HG02885 (cell line): ENCODE data around the gene SCUBE1.

Experiments
- ATAC-seq: cut with Tn5 transposase; IDR thresholded peaks from one replicate; pipeline ENCODE4 v1.9.1; 2021; ENCODE audit warnings: mild to moderate bottlenecking; ENCODE audit not compliant: unreplicated experiment, poor library complexity

The SCUBE1 gene

GRCh38 chr22:43244803-43245527 is 98.2 kb downstream of the SCUBE1 start:
- no peak for ATAC-seq

DNA sequence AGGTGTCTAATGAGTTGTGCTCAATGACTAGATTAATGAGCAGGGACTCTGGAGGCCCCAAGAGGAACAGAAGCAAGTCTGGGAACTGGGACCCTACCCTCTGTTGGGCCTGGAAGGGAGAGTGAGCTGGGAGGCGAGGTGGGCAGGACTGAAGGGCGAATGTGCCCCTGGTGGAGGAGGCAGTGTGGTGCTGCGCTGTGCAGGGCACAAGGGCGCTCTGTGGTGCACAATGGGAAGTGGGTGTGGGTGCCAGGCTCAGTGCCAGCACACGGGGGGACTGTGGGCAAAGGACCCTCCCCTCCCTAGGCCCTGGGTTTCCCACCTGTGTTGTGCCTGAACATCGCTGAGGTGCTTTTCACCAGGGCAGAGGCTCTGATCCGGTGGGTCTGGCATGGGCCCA is 98.8 kb downstream of the SCUBE1 start:
- no peak for ATAC-seq

DNA sequence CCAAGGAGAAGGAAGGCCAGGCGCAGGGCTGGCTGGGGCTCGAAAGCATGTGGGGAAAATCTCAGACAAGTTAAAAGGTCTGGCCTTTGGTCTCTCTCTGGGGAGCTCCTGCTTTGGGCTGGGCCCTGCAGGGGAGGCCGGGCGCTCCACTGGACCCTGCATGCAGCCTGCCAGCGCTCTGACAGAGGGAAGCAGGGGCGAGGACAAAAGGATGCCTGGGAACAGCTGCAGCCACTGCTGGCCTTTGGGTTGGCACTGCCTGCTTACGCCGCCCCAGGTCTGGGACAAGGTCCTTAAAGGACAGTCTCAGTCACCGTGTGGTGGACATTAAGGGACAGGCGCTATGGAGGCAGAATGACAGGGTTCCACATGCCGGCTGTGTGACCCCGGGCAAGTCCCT is 99.8 kb downstream of the SCUBE1 start:
- no peak for ATAC-seq

DNA sequence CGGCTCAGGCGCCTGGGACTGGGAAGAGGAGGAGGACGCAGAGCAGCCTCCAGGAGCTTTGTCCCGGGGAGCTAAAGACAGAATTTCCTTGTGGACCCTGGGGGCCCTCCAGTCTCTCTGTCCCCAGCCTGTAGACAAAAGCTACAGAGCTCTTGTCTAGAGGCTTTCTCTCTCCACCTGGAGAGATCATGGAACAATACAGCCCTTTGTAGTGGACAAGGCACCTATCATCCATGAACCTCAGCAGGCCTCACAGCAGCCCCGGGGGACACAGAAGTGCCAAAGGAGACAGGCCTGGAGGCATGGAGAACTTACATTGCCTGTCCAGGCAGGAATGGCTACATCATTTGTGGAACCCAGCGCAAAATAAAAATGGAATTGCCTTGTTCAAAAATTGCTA is 100.5 kb downstream of the SCUBE1 start:
- no peak for ATAC-seq

GRCh38 chr22:43241699-43242386 is 101.3 kb downstream of the SCUBE1 start:
- no peak for ATAC-seq

GRCh38 chr22:43241138-43241597 is 102.0 kb downstream of the SCUBE1 start:
- ATAC-seq, result no peak

GRCh38 chr22:43240614-43241013 is 102.6 kb downstream of the SCUBE1 start:
- ATAC-seq, result no peak

GRCh38 chr22:43239956-43240355 is 103.2 kb downstream of the SCUBE1 start:
- no peak for ATAC-seq

GRCh38 chr22:43239193-43239780 is 103.9 kb downstream of the SCUBE1 start:
- no peak for ATAC-seq

- ATAC-seq, result no peak
These were observed 104.6 kb downstream of the SCUBE1 start for GRCh38 chr22:43238526-43239006.

DNA sequence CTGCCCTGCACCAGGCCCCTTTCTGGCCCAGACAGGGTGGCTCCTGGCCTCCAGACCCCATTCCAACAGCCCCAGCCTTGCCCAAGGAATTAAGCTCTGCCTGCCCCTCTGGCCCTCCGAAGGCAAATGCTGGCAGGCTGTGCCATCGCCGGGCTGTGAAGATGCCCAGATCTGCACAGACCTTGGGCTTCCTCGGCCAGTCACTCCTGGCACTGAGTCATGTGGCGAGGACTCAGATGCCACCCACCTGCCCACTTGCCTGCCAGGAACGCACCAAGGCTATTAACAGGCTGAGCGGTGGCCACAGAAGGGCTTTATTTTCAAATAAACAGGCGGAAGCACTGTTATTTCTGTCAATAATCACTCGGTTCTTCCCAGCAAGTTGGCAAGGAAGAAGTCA is 105.9 kb downstream of the SCUBE1 start:
- ATAC-seq, result no peak

DNA sequence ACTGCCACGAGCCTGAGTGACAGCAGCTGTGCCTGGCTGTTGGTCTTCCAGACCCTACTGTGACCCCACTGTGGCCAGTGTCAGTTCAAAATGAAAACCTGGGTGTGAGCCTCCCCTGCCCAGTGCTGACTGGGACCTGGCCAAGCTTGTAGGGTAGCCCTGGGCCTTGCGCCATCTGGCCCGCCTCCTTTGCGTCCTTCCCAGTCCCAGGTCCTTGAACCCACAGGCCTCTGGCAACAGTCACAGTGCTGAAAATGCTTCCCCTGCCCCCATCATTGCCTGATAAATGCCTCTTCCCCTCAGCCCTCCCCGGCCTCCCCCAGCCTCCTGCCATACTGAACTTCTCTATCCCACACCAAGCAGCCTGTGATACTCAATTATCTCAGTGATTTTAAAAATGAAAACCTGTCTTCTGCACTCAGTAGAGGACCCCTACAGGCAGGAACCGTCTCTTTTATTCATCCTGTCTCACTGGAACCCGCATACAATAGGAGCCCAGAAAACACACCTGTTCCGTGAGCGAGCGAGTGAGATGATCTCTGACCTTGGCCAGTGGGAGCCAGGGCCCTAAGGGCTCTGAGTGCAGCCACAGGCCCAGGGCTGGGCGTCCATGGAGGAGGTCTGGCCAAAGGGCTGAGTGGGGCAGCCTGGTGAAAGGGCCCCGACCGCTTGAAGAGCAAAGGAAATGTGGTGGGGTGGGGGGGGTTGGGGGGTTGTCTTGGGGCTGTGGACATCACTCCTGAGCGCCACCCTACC is 106.6 kb downstream of the SCUBE1 start:
- ATAC-seq, result no peak

DNA sequence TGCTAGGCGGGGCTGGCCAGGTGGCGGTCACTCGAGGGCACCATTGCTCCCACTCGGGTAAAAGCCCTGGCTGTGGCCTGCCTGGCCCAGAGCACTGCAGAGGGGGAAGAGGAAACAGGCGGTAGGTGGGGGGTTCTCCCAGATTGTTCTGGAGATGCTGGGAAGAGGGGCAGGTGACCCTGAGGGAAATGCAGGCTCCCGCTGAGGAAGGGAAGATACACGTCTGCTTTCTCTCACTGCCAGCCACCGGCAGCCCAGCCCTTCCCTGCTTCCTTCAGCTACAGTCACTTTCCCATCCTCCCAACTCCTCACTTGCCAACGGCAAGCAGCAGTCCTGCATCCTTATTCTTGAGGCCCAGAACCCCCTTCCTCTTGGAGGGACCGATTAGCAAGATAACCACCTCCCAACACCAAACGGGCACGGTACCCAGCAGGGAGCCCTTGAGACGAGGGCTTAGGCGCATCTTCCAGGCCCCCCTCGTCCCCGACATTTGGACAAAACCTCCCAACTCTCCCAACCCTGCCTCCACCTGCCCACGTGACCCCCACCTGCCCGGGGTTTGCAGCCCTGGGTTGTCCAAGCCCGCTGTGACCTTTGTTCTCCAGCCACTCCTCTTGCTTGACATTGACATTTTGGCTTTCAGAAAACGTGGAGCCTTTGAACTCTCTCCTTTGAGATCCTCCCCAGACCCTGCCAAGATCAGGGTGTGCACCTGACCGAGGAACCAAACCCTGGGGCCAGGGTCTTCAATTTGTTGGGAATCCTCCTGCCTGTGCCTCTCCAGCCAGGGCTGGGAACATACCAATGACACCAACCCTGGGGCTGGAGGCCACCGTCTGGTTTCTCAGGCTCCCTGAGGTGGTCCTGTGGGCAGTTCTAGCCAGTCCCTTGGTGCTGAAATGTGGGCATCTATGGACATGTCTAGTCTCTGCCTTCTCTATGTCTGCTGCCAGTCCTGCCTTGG is 107.4 kb downstream of the SCUBE1 start:
- no peak for ATAC-seq

DNA sequence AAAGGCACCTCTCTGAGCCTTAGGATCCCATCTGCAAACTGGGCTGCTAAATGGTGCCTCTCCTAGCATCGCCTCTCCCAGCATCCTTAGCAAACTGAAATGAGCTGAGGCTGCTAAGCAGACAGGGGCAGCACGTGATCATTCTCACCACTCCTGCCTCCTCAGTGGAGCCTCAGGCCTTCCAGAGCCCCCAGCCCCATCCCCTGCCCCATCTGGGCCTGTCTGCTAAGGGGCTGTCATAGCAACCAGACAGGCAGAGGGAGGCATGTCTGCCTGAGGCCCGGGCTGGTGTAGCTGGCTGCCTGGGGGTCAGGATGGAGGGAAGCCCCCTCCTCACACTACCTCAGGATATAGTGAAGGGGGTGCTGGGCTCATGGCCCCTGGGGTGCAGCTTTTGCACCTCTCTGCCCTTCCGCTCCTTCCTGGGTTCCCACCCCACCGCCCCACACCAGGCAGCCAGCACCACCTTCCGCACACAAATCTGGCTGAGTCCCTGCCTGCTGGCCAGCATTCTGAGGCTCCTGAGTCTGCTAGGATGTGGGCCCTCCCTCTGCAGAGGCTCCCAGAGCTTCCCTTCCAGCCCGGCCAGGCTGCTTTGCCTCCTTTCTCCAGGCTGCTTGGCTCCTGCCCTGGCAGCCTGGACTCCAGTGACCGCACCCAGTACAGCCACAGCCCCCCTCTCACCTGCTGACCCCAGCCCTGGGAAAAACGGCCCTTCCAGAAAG is 108.7 kb downstream of the SCUBE1 start:
- no peak for ATAC-seq

DNA sequence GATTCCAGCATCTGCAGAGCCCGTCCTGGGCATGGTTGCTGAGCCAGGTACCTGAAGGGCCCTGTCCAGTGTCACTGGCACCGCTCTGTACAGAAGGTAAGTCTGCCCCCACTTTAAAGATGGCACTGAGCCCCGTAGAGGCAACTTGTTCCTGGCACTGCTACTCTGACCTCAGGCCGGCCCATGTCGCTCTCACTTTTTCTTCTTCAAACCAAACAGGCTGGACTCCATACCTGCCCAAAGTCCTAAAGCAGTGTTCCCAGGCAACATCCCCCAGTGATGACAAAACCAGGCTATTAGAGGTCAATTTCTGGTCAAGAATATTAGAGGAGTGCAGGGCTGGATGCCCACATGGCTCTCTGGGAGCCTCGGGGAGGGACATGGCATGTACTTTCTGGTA is 109.6 kb downstream of the SCUBE1 start:
- no peak for ATAC-seq

DNA sequence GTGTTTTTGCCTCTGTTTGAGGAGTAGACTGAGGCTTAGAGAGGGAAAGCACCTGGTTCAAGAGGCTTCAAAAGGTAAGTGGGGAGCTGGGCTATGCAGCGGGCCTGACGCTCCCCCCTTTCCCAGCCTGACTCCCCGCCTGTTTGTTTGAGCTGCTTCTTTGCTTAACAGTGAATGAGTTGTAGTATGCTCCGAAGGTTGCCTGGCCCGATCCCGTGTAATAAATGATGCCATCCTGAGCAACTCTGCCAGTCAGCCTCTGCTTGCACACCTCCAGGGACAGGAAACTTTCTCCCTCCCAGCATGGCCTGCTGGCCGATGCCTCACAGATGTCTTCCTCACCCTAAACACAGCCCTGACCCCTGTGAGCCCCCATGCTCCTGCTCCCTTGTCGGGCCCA is 110.7 kb downstream of the SCUBE1 start:
- no peak for ATAC-seq

GRCh38 chr22:43231724-43232034 is 111.5 kb downstream of the SCUBE1 start:
- ATAC-seq, result no peak

GRCh38 chr22:43230971-43231723 is 112.0 kb downstream of the SCUBE1 start:
- no peak for ATAC-seq
